H9 (cell line): ENCODE data around the gene RERE. TPM values are rescaled to one million over a fixed set of nuclear protein-coding genes. Genes with fewer than 3 reads are reported as not detected.

Experiments
- DNase-seq: peaks from one replicate; pipeline ENCODE4 v3.0.0-alpha.2; 2017
- H2AFZ ChIP-seq: one replicate; pipeline ENCODE4 v1.6.1; 2013; ENCODE audit warnings: mild to moderate bottlenecking, low read length, control low read depth, moderate library complexity
- H2AK5ac ChIP-seq: 2 replicates; pipeline ENCODE4 v1.6.1; 2013; ENCODE audit warnings: low read length, control low read depth, mixed read lengths; ENCODE audit not compliant: insufficient read length
- H2BK120ac ChIP-seq: one replicate; pipeline ENCODE4 v1.6.1; 2013; ENCODE audit warnings: low read depth, mild to moderate bottlenecking, low read length, control low read depth, inconsistent platforms; ENCODE audit not compliant: poor library complexity, severe bottlenecking
- H2BK12ac ChIP-seq: 2 replicates; pipeline ENCODE4 v1.6.1; 2013; ENCODE audit warnings: low read length, control low read depth, mixed read lengths, low read depth; ENCODE audit not compliant: insufficient read length
- H2BK15ac ChIP-seq: 2 replicates; pipeline ENCODE4 v1.6.1; 2013; ENCODE audit warnings: low read depth, low read length, control low read depth
- H2BK20ac ChIP-seq: one replicate; pipeline ENCODE4 v1.6.1; 2013; ENCODE audit warnings: low read depth, mild to moderate bottlenecking, low read length, control low read depth, inconsistent platforms; ENCODE audit not compliant: poor library complexity, severe bottlenecking
- H2BK5ac ChIP-seq: 2 replicates; pipeline ENCODE4 v1.6.1; 2013; ENCODE audit warnings: low read length, control low read depth, mixed read lengths; ENCODE audit not compliant: insufficient read length
- H3K14ac ChIP-seq: 2 replicates; pipeline ENCODE4 v1.6.1; 2013; ENCODE audit warnings: low read length, control low read depth; ENCODE audit not compliant: insufficient read depth
- H3K18ac ChIP-seq: 2 replicates; pipeline ENCODE4 v1.6.1; 2013; ENCODE audit warnings: low read depth, mild to moderate bottlenecking, mixed read lengths, low read length, control low read depth; ENCODE audit not compliant: insufficient read length
- H3K23ac ChIP-seq: 2 replicates; pipeline ENCODE4 v1.6.1; 2013; ENCODE audit warnings: low read length, control low read depth, mixed read lengths, low read depth; ENCODE audit not compliant: insufficient read length
- H3K23me2 ChIP-seq: 2 replicates; pipeline ENCODE4 v1.6.1; 2013; ENCODE audit warnings: low read depth, mild to moderate bottlenecking, mixed read lengths, low read length, control low read depth; ENCODE audit not compliant: insufficient read length, poor library complexity, severe bottlenecking
- H3K27ac ChIP-seq: 2 replicates; pipeline ENCODE4 v1.5.1; 2013; ENCODE audit warnings: low read length, control low read depth, mixed read lengths, low read depth; ENCODE audit not compliant: insufficient read length
- H3K27me3 ChIP-seq: 2 replicates; pipeline ENCODE4 v1.6.1; 2013; ENCODE audit warnings: low read length, control low read depth, inconsistent platforms; ENCODE audit not compliant: insufficient read depth
- H3K4ac ChIP-seq: 2 replicates; pipeline ENCODE4 v1.6.1; 2013; ENCODE audit warnings: low read depth, mild to moderate bottlenecking, control low read depth, inconsistent platforms, low read length, moderate library complexity
- H3K4me1 ChIP-seq: 2 replicates; pipeline ENCODE4 v1.6.1; 2013; ENCODE audit warnings: low read length, control low read depth, inconsistent platforms; ENCODE audit not compliant: insufficient read depth
- H3K4me2 ChIP-seq: 2 replicates; pipeline ENCODE4 v1.6.1; 2013; ENCODE audit warnings: low read length, control low read depth, mixed read lengths; ENCODE audit not compliant: insufficient read length, insufficient read depth
- H3K56ac ChIP-seq: 2 replicates; pipeline ENCODE4 v1.6.1; 2013; ENCODE audit warnings: low read depth, mild to moderate bottlenecking, mixed read lengths, low read length, control low read depth; ENCODE audit not compliant: insufficient read length
- H3K79me1 ChIP-seq: 2 replicates; pipeline ENCODE4 v1.6.1; 2013; ENCODE audit warnings: low read depth, mild to moderate bottlenecking, moderate library complexity, low read length, control low read depth, inconsistent platforms; ENCODE audit not compliant: insufficient read depth, poor library complexity, severe bottlenecking
- H3K79me2 ChIP-seq: 2 replicates; pipeline ENCODE4 v1.6.1; 2013; ENCODE audit warnings: low read length, control low read depth, inconsistent platforms; ENCODE audit not compliant: insufficient read depth
- H3K9ac ChIP-seq: 2 replicates; pipeline ENCODE4 v1.6.1; 2013; ENCODE audit warnings: low read length, control low read depth, mixed read lengths; ENCODE audit not compliant: insufficient read length; ENCODE audit errors: extremely low read depth
- H3K9me3 ChIP-seq: one replicate; pipeline ENCODE4 v1.6.1; 2013; ENCODE audit warnings: low read depth, low read length, inconsistent platforms; ENCODE audit not compliant: control insufficient read depth
- H3T11ph ChIP-seq: one replicate; pipeline ENCODE4 v1.6.1; 2013; ENCODE audit warnings: mild to moderate bottlenecking, low read length, control low read depth, inconsistent platforms
- H4K20me1 ChIP-seq: one replicate; pipeline ENCODE4 v1.6.1; 2013; ENCODE audit not compliant: control insufficient read depth, insufficient read length, insufficient read depth
- H4K5ac ChIP-seq: 2 replicates; pipeline ENCODE4 v1.6.1; 2013; ENCODE audit warnings: low read depth, mild to moderate bottlenecking, mixed read lengths, low read length, control low read depth; ENCODE audit not compliant: insufficient read length
- H4K8ac ChIP-seq: replicated peaks from 2 replicates; pipeline ENCODE4 v1.6.1; 2013; ENCODE audit warnings: low read length, control low read depth, mixed read lengths, low read depth; ENCODE audit not compliant: insufficient read length
- H4K91ac ChIP-seq: 2 replicates; pipeline ENCODE4 v1.6.1; 2013; ENCODE audit warnings: low read depth, mild to moderate bottlenecking, moderate library complexity, mixed read lengths, low read length, control low read depth; ENCODE audit not compliant: insufficient read length
- H3K27ac Mint-ChIP-seq, 3 experiments: 2 replicates in 2 of 3; 3 replicates in 1 of 3; pipeline ENCODE4 v1.8.0; 2020 to 2021; ENCODE audit warnings: mixed read lengths in 3 of 3, mild to moderate bottlenecking in 1 of 3, moderate library complexity in 1 of 3
- H3K27me3 Mint-ChIP-seq: 2 replicates; pipeline ENCODE4 v1.8.0; 2021; ENCODE audit warnings: low read depth, mild to moderate bottlenecking, moderate library complexity, mixed read lengths
- H3K36me3 Mint-ChIP-seq, 3 experiments: 2 replicates in 2 of 3; 3 replicates in 1 of 3; pipeline ENCODE4 v1.8.0; 2020 to 2021; ENCODE audit warnings: low read depth in 3 of 3, mixed read lengths in 3 of 3; ENCODE audit not compliant: insufficient read depth in 1 of 3
- H3K4me1 Mint-ChIP-seq, 2 experiments: 2 replicates each; pipeline ENCODE4 v1.8.0; 2020; ENCODE audit warnings: mixed read lengths in 2 of 2
- H3K4me3 Mint-ChIP-seq, 2 experiments: 2 replicates in 1 of 2; 3 replicates in 1 of 2; pipeline ENCODE4 v1.8.0; 2020 to 2021; ENCODE audit warnings: mild to moderate bottlenecking in 2 of 2, mixed read lengths in 2 of 2, moderate library complexity in 1 of 2
- H3K9me3 Mint-ChIP-seq, 2 experiments: 2 replicates in 1 of 2; 3 replicates in 1 of 2; pipeline ENCODE4 v1.8.0; 2020; ENCODE audit warnings: mild to moderate bottlenecking in 2 of 2, mixed read lengths in 2 of 2, moderate library complexity in 1 of 2
- CTCF ChIP-seq: fragments of 200-600 bp; sonication (generic); conservative IDR thresholded peaks from 3 replicates; pipeline ENCODE4 v1.8.0; 2021; ENCODE audit warnings: antibody characterized with exemption, mild to moderate bottlenecking
- WGBS: extraction: QIAGEN DNeasy Blood & Tissue Kit; methylation state at CpG from one replicate; pipeline ENCODE4 v1.1.7; 2013; ENCODE audit warnings: missing lambda C conversion rate, low lambda C conversion rate, mixed read lengths; ENCODE audit not compliant: insufficient read length; ENCODE audit errors: extremely low coverage; 5-methylcytosine and 5-hydroxymethylcytosine counted together
- total RNA-seq: library from RNA; stranded (reverse); gene quantifications from 2 replicates; pipeline ENCODE4 v1.2.1, GENCODE V29; 2021

Gene RERE
- total RNA-seq, 1 experiment from 2014 or later = 103 TPM

- H2AFZ ChIP-seq = no peak overlapping the region
- no peaks in the 10 kb centered on the region for H3K4me1 ChIP-seq
- peak overlapping the region in 2 of 3 experiments; percentile 59 to 78; a peak in 3 of 7 replicates for H3K27ac Mint-ChIP-seq
- H2AK5ac ChIP-seq = no peak overlapping the region
- H3K27me3 ChIP-seq = no peaks in the 10 kb centered on the region
- no peak overlapping the region for H3K14ac ChIP-seq
- H2BK5ac ChIP-seq = no peak overlapping the region
- no peak overlapping the region for H2BK120ac ChIP-seq
- no peak for DNase-seq
- no peak overlapping the region for H4K91ac ChIP-seq
- H3K4me2 ChIP-seq = no peak overlapping the region
- no peaks in the 10 kb centered on the region for H3K27me3 Mint-ChIP-seq
- no peak overlapping the region for H4K5ac ChIP-seq
- H3K23me2 ChIP-seq = no peaks in the 10 kb centered on the region
- H3K79me2 ChIP-seq = no peaks in the 10 kb centered on the region
- no peak overlapping the region for H4K8ac ChIP-seq
- H3K4me3 Mint-ChIP-seq = no peak overlapping the region
- no peak overlapping the region for H2BK20ac ChIP-seq
- no peak overlapping the region for H2BK12ac ChIP-seq
- no peaks in the 10 kb centered on the region for H3K9me3 Mint-ChIP-seq
- H3K4me1 Mint-ChIP-seq = peaks cover 15 to 16% of the 10 kb centered on the region in 2 experiments
- no peak overlapping the region for H3K27ac ChIP-seq
- no CpG with 5 or more reads among the region's 8 CpGs for WGBS
- H3K79me1 ChIP-seq = no peaks in the 10 kb centered on the region
- no peaks in the 10 kb centered on the region for H3K9me3 ChIP-seq
- no peaks in the 10 kb centered on the region for H4K20me1 ChIP-seq
- H3K4ac ChIP-seq = no peak overlapping the region
- peaks cover 44 to 69% (median 65%) of the 10 kb centered on the region in 3 experiments for H3K36me3 Mint-ChIP-seq
- no peak for TF ChIP-seq CTCF
- H3K23ac ChIP-seq = no peak overlapping the region
- H3K18ac ChIP-seq = no peak overlapping the region
- no peak overlapping the region for H2BK15ac ChIP-seq
- no peak overlapping the region for H3T11ph ChIP-seq
- H3K56ac ChIP-seq = no peak overlapping the region
- H3K9ac ChIP-seq = no peak overlapping the region
These were observed 454.2 kb downstream of the RERE start for GRCh38 chr1:8363186-8363766.
